Sigmoid colon (tissue), 7 donors: Measurements from ENCODE around the gene MAPT. TPM values are rescaled to one million over a fixed set of nuclear protein-coding genes. Genes with fewer than 3 reads are reported as not detected.
"Not testable (repeated sequence)": the region's sequence is repeated elsewhere in the genome, so short reads cannot be mapped to it uniquely, and the experiment has no call there.

ENCODE experiments used
- DNase-seq: peaks from one replicate; pipeline ENCODE4 v3.0.0-alpha.2; 2019
- H3K27ac ChIP-seq, 4 donors: fragments of 200-600 bp; sonication (generic); one replicate each; pipeline ENCODE4 v1.5.1; 2016 to 2019; ENCODE audit warnings: mild to moderate bottlenecking in 1 of 4
- H3K27me3 ChIP-seq, 3 donors: fragments of 200-600 bp; sonication (generic); one replicate each; pipeline ENCODE4 v1.5.1; 2019; ENCODE audit warnings: mild to moderate bottlenecking in 1 of 3
- H3K36me3 ChIP-seq, 4 donors: fragments of 200-600 bp; sonication (generic); one replicate each; pipeline ENCODE4 v1.5.1; 2016 to 2019
- H3K4me1 ChIP-seq, 4 donors: fragments of 200-600 bp; sonication (generic); one replicate each; pipeline ENCODE4 v1.5.1; 2017 to 2019
- H3K4me3 ChIP-seq, 4 donors: fragments of 200-600 bp; sonication (generic); one replicate each; pipeline ENCODE4 v1.5.1; 2017 to 2019; ENCODE audit warnings: mild to moderate bottlenecking in 2 of 4, moderate library complexity in 1 of 4
- H3K9me3 ChIP-seq, 4 donors: fragments of 200-600 bp in 3 of 4; sonication (generic) in 3 of 4; one replicate each; pipeline versions ENCODE4 v1.5.1 to v1.6.1; 2013 to 2019
- EP300 ChIP-seq, 4 donors: sonication (generic); formaldehyde crosslinking; IDR thresholded peaks; one replicate each; pipeline ENCODE4 v1.6.1; 2017; ENCODE audit warnings: antibody characterized with exemption in 4 of 4
- POLR2A ChIP-seq, 2 donors: fragments of 450-650 bp; IDR thresholded peaks; one replicate each; pipeline ENCODE4 v1.6.1; 2016; ENCODE audit warnings: antibody characterized with exemption in 2 of 2, mild to moderate bottlenecking in 2 of 2, moderate library complexity in 2 of 2
- POLR2AphosphoS5 ChIP-seq, 4 donors: sonication (generic); formaldehyde crosslinking; IDR thresholded peaks; one replicate each; pipeline ENCODE4 v1.6.1; 2017; ENCODE audit warnings: antibody characterized with exemption in 4 of 4
- WGBS, 2 donors: extraction: QIAGEN DNeasy Blood & Tissue Kit; methylation state at CpG; one replicate each; pipeline ENCODE4 v1.1.7; 2013; 5-methylcytosine and 5-hydroxymethylcytosine counted together
- intact Hi-C: fragments of 100-400 bp; cut with DNase I; formaldehyde crosslinking; loops from one replicate; pipeline ENCODE4 v1.15.1; 2023
- polyA plus RNA-seq, 3 donors: library from polyadenylated mRNA; stranded (reverse); fragments of 200-250 nt; gene quantifications; one replicate each; pipeline ENCODE4 v1.2.3, GENCODE V29; 2013
- total RNA-seq, 4 donors: library from RNA; depleted of rRNA; stranded (reverse); fragments of >200 nt; gene quantifications; one replicate each; pipeline ENCODE4 v1.1.0, GENCODE V29; 2016
- TF ChIP-seq, protein P1 (sequence below), 4 experiments: fragments of 450-650 bp in 3 of 4; fragments of 200-600 bp in 1 of 4; IDR thresholded peaks; one replicate each; pipeline ENCODE4 v1.5.1; 2016 to 2019; ENCODE audit warnings: antibody characterized with exemption in 4 of 4, mild to moderate bottlenecking in 3 of 4, moderate library complexity in 2 of 4
- donor health status: healthy with polysubstance abuse.
- donor health status: Bipolar disorder and iron deficiency.
- donor health status: healthy.

MAPT gene
- total and polyA plus RNA-seq, 7 donors = 0.60 to 20.5 (median 10.9) TPM; not detected in 1

GRCh38 chr17:45854209-45854608 lies 40.1 kb upstream of the MAPT start:
- Histone ChIP-seq H3K27me3 (peaks cover 6 to 24% (median 15%) of the 10 kb centered on the region in 3 donors), H3K36me3 (no peaks in the 10 kb centered on the region), H3K4me1 (peaks cover 0 to 6% (median 0%) of the 10 kb centered on the region in 4 donors), H3K27ac (no peak overlapping the region), H3K4me3 (no peak overlapping the region), H3K9me3 (no peaks in the 10 kb centered on the region)
- DNase-seq = no peak
- WGBS, 2 donors = 83 to 84% methylated on average over 9 of the region's 9 CpGs
- no peak for TF ChIP-seq POLR2AphosphoS5 (IDR thresholded peaks at IDR 0.05)
- TF ChIP-seq POLR2A (IDR thresholded peaks at IDR 0.05) = no peak
- TF ChIP-seq, protein P1, sequence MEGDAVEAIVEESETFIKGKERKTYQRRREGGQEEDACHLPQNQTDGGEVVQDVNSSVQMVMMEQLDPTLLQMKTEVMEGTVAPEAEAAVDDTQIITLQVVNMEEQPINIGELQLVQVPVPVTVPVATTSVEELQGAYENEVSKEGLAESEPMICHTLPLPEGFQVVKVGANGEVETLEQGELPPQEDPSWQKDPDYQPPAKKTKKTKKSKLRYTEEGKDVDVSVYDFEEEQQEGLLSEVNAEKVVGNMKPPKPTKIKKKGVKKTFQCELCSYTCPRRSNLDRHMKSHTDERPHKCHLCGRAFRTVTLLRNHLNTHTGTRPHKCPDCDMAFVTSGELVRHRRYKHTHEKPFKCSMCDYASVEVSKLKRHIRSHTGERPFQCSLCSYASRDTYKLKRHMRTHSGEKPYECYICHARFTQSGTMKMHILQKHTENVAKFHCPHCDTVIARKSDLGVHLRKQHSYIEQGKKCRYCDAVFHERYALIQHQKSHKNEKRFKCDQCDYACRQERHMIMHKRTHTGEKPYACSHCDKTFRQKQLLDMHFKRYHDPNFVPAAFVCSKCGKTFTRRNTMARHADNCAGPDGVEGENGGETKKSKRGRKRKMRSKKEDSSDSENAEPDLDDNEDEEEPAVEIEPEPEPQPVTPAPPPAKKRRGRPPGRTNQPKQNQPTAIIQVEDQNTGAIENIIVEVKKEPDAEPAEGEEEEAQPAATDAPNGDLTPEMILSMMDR (IDR thresholded peaks at IDR 0.05) = no peak
- TF ChIP-seq EP300 (IDR thresholded peaks at IDR 0.05) = no peak
- intact Hi-C loops = no loop called here

DNA sequence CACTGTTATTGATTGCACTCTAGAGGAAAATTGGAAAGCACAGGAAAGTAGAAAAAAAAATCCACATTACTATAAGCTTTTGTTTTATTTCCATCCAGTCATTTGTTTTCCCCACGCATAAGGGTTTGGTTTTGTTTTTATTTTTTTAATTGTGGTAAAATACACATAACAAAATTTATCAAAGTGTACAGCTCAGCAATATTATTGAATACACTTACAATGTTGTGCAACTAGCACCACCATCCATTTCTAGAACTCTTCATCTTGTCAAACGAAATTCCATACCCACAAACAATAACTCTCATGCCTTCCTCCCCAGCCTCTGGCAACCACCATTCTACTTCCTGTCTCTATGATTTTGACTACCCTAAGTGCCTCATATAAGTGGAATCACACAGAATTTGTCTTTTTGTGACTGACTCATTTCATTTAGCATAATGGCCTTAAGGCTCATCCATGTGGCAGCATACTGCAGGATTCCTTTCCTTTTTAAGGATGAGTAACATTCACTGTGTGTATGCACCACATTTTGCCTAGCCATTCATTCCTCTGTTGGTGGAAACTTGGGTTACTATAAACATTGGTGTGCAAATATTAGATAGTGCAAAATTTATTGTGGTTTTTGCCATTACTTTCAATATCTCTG lies 38.5 kb upstream of the MAPT start:
- 65 to 66% methylated on average over 2 of the region's 2 CpGs for WGBS, 2 donors
- H3K4me3 ChIP-seq = no peak overlapping the region
- peaks cover 6 to 24% (median 15%) of the 10 kb centered on the region in 3 donors for H3K27me3 ChIP-seq
- peaks cover 0 to 11% (median 0%) of the 10 kb centered on the region in 4 donors for H3K4me1 ChIP-seq
- TF ChIP-seq POLR2AphosphoS5 (IDR thresholded peaks at IDR 0.05) = no peak
- no peak for TF ChIP-seq EP300 (IDR thresholded peaks at IDR 0.05)
- TF ChIP-seq POLR2A (IDR thresholded peaks at IDR 0.05) = no peak
- TF ChIP-seq, protein P1 (IDR thresholded peaks at IDR 0.05) = no peak
- no peaks in the 10 kb centered on the region for H3K36me3 ChIP-seq
- no peak overlapping the region for H3K27ac ChIP-seq
- no peaks in the 10 kb centered on the region for H3K9me3 ChIP-seq
- DNase-seq = no peak
- intact Hi-C loops = no loop called here

- no peak overlapping the region for H3K27ac ChIP-seq
- DNase-seq = no peak
- H3K4me1 ChIP-seq = peaks cover 0 to 17% (median 2%) of the 10 kb centered on the region in 4 donors
- H3K27me3 ChIP-seq = peaks cover 0 to 4% (median 4%) of the 10 kb centered on the region in 3 donors
- no peaks in the 10 kb centered on the region for H3K36me3 ChIP-seq
- H3K9me3 ChIP-seq = no peaks in the 10 kb centered on the region
- 39 to 42% methylated on average over 10 of the region's 10 CpGs for WGBS, 2 donors
- TF ChIP-seq, protein P1 (IDR thresholded peaks at IDR 0.05) = no peak
- TF ChIP-seq POLR2A (IDR thresholded peaks at IDR 0.05) = no peak
- TF ChIP-seq POLR2AphosphoS5 (IDR thresholded peaks at IDR 0.05) = no peak
- TF ChIP-seq EP300 (IDR thresholded peaks at IDR 0.05) = no peak
- intact Hi-C loops = no loop called here
- H3K4me3 ChIP-seq = no peak overlapping the region
These were observed 36.2 kb upstream of the MAPT start for GRCh38 chr17:45857977-45858708.

DNA sequence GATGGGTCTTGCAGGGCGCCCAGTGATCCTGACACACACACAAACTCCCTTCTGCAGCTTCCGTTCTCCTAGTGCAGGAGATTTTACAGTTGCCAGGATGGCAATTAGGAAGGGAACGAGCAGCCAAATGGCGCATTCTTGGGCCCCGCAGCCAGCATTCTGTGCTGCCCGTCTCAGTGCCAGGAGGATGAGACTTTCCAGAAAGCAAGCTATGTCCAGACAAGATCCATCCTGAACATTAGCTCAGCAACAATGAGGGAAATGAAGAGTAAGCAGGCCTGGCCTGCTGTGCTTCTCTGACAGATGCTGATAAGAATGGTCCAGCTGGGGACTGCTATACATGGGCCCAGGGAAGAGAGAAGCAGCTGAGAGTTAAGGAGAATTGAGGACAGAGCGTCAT lies 33.2 kb upstream of the MAPT start:
- 79 to 84% methylated on average over 7 of the region's 7 CpGs for WGBS, 2 donors
- Histone ChIP-seq H3K27ac (peak overlapping the region in 3 of 4 donors; percentile 39 to 68 (median 48)), H3K4me1 (peaks cover 0 to 17% (median 2%) of the 10 kb centered on the region in 4 donors), H3K27me3 (no peaks in the 10 kb centered on the region), H3K9me3 (no peaks in the 10 kb centered on the region), H3K4me3 (no peak overlapping the region), H3K36me3 (no peaks in the 10 kb centered on the region)
- TF ChIP-seq POLR2AphosphoS5 (IDR thresholded peaks at IDR 0.05) (peak in 3 of 4 donors; percentile 70 to 82 (median 82)), EP300 (IDR thresholded peaks at IDR 0.05) (no peak)
- intact Hi-C loops = no loop called here
- no peak for DNase-seq

- H3K27ac ChIP-seq, H3K36me3 ChIP-seq, intact Hi-C loops, H3K9me3 ChIP-seq, DNase-seq, H3K4me3 ChIP-seq, H3K27me3 ChIP-seq: not testable (repeated sequence)
- peaks cover 0 to 17% (median 2%) of the 10 kb centered on the region in 4 donors for H3K4me1 ChIP-seq
- WGBS, 2 donors = 87 to 88% methylated on average over 9 of the region's 9 CpGs
These were observed 32.2 kb upstream of the MAPT start for GRCh38 chr17:45862127-45862526.
